Esophagus squamous epithelium (tissue), 4 donors: ENCODE measurements around the gene TOPAZ1.

Experiments
- POLR2A ChIP-seq, 4 donors: fragments of 450-650 bp; IDR thresholded peaks; one replicate each; pipeline ENCODE4 v1.6.1; 2017; ENCODE audit warnings: antibody characterized with exemption in 4 of 4, mild to moderate bottlenecking in 4 of 4, moderate library complexity in 3 of 4
- TF ChIP-seq, protein P1 (sequence below), 6 experiments: fragments of 450-650 bp in 4 of 6; fragments of 200-600 bp in 2 of 6; sonication (generic) in 2 of 6; IDR thresholded peaks; one replicate each; pipeline ENCODE4 v1.5.1; 2016 to 2019; ENCODE audit warnings: antibody characterized with exemption in 6 of 6, mild to moderate bottlenecking in 4 of 6, moderate library complexity in 4 of 6

DNA sequence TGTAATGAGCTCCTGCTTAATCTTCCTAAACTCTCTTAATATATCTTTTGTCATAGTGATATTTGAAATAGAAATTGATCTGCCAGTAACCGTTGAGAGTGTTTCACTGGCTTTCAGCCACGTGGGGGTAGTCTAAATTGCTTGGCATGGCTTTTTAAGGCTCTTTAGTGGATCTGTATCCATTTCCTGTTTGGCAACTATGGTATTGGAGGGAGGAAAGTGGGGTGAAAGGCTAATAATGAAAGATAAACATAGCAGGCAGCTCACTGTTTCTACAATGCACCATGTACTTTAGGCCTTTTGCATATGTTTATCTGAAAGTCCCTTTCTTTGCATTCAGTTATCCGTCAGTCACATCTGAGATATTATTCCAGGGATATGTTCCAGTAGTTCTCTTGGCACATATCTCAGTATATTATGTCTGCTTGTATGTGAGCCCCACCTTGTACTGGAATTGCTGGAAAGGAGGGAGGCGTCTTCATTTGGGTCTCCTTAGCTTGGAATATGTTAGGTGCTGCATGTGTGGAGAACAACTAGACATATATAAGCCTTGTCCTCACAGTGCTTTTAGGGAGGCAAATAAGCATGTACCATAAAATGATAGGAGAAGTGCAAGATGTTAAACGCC, 10.8 kb downstream of the TOPAZ1 start:
- no peak for TF ChIP-seq POLR2A (IDR thresholded peaks at IDR 0.05)
- TF ChIP-seq, protein P1, sequence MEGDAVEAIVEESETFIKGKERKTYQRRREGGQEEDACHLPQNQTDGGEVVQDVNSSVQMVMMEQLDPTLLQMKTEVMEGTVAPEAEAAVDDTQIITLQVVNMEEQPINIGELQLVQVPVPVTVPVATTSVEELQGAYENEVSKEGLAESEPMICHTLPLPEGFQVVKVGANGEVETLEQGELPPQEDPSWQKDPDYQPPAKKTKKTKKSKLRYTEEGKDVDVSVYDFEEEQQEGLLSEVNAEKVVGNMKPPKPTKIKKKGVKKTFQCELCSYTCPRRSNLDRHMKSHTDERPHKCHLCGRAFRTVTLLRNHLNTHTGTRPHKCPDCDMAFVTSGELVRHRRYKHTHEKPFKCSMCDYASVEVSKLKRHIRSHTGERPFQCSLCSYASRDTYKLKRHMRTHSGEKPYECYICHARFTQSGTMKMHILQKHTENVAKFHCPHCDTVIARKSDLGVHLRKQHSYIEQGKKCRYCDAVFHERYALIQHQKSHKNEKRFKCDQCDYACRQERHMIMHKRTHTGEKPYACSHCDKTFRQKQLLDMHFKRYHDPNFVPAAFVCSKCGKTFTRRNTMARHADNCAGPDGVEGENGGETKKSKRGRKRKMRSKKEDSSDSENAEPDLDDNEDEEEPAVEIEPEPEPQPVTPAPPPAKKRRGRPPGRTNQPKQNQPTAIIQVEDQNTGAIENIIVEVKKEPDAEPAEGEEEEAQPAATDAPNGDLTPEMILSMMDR (IDR thresholded peaks at IDR 0.05): no peak
